ENCODE results near the gene GNA12.

DNA sequence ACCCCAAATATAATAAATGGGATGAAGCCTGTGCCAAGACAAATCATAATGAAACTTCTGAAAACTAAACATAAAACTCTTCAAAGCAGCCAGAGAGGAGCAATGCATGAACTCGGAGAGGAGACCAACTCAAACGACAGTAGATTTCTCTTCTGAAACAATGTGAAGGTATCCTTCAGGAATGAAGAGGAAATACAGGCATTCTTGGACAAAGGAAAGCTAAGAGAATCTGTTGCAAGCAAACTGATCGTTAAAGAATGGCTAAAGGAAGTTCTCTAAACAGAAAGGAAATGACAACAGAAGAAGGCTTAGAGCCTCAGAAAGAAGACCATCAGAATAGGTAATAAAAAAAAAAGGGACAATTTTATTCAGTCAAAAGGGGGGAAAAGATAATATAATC, 6.6 kb downstream of the GNA12 start:
- TF ChIP-seq, protein P1, sequence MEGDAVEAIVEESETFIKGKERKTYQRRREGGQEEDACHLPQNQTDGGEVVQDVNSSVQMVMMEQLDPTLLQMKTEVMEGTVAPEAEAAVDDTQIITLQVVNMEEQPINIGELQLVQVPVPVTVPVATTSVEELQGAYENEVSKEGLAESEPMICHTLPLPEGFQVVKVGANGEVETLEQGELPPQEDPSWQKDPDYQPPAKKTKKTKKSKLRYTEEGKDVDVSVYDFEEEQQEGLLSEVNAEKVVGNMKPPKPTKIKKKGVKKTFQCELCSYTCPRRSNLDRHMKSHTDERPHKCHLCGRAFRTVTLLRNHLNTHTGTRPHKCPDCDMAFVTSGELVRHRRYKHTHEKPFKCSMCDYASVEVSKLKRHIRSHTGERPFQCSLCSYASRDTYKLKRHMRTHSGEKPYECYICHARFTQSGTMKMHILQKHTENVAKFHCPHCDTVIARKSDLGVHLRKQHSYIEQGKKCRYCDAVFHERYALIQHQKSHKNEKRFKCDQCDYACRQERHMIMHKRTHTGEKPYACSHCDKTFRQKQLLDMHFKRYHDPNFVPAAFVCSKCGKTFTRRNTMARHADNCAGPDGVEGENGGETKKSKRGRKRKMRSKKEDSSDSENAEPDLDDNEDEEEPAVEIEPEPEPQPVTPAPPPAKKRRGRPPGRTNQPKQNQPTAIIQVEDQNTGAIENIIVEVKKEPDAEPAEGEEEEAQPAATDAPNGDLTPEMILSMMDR (IDR thresholded peaks at IDR 0.05; ENCODE audit: insufficient read depth, low read length, poor library complexity, severe bottlenecking): no peak
- TF ChIP-seq EZH2phosphoT487 (conservative IDR thresholded peaks at IDR 0.05; ENCODE audit: low read length): no peak

All from SU-DHL-6 (cell line).